Central memory CD4-positive, alpha-beta T cell (primary cell): ENCODE data around the gene TMEM120A.

ENCODE experiments used
- DNase-seq: peaks from one replicate; pipeline ENCODE4 v3.0.0; 2022

The TMEM120A gene

DNA sequence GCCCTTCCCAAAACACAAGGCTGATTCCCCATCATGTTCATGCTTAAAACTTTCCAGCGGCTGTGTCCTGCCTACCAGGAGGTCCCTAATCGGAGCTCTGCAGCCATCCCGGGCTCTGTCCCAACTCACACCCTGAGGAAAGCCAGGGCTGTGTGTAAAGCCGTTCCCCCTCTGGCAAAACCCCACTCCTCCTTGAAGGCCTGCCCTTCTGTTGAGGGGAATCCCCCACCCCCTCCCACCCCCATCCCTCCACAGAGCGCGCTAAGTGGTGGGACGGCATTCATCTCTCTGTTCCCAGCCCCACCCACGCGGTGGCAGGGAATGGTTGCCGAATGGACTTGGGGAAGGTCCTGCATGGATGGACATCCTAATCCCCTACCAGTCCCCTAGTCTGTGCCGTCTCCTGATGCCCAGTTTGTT, 667 bp upstream of the TMEM120A start:
- no peak for DNase-seq

- DNase-seq = no peak
Measured at GRCh38 chr7:75993689-75994387, 557 bp downstream of the TMEM120A start.

DNA sequence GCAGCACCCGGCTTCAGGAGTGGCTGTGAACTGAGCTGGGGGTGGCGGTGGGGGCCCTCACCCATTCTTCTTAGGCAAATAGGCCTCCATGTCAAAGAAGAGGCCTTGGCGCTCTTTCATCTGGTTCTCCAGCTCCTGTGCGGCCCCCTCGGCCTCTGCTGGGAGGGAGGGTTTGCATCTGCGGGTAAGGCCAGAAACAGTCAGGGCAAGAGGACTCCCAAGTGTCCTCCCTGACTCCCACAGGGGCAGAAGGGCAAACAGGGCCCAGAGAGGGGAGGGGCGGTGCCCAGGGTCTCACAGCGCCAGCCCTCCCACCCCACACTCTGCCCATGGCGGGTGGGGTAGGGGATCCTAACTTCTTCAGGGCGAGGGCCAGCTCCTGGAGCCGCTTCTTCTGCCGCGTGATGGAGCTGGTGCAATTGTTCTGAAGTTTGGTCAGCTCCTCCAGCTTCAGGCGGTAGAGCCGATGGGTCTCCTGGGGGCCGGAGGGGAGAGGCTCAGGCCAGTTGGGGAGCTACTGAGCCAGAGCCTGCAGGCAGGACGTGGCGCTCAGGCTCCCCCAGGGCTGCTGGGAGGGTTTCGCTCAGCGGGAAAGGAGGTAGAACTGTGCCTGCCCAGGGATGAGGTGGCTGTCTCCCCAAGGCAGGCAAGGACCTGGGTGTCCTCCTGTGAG, 2.2 kb downstream of the TMEM120A start:
- no peak for DNase-seq

GRCh38 chr7:75991531-75992082, 2.8 kb downstream of the TMEM120A start:
- DNase-seq = no peak

GRCh38 chr7:75989500-75990388, 4.7 kb downstream of the TMEM120A start:
- DNase-seq = no peak

- DNase-seq = no peak
Measured at GRCh38 chr7:75988568-75989499, 5.6 kb downstream of the TMEM120A start.

- no peak for DNase-seq
Measured at GRCh38 chr7:75987805-75988567, 6.4 kb downstream of the TMEM120A start.

DNA sequence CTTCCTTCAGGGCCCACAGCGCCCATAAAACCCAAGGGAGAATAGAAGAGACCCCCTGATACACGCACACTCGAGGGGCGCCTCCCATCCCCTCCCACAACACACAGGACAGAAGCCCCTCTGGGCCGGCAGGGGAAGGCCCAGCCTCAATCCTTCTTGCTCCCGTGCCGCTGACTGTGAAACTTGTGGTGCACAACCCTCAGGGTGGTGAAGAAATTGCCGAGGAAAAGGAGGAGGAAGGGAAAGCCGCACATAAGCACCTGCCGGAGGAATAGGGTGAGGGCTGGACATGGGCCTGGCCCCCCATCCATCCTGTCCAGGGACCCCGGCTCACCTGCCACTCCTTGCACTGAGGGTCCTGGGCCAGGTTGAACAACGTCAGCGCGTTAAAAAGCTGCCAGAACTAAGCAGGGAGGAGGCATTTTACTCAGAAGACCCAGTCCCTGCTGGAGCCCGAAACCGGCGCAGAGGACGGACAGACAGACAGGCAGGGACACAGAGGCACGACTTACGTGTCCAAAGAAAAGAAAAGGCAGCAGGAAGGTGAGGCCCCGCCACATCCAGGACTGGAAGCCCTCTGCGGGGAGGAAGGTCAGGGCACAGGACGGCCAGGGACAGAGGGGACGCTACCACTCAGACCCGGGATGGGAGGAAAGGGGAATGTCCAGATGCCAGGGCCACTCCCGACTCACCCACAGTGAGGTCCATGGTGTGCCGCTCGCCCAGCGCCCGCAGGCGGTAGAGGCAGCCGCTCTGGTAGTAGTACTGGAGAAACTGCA, 7.2 kb downstream of the TMEM120A start:
- DNase-seq = no peak

- DNase-seq = no peak
Measured at GRCh38 chr7:75986147-75986781, 8.1 kb downstream of the TMEM120A start.

DNA sequence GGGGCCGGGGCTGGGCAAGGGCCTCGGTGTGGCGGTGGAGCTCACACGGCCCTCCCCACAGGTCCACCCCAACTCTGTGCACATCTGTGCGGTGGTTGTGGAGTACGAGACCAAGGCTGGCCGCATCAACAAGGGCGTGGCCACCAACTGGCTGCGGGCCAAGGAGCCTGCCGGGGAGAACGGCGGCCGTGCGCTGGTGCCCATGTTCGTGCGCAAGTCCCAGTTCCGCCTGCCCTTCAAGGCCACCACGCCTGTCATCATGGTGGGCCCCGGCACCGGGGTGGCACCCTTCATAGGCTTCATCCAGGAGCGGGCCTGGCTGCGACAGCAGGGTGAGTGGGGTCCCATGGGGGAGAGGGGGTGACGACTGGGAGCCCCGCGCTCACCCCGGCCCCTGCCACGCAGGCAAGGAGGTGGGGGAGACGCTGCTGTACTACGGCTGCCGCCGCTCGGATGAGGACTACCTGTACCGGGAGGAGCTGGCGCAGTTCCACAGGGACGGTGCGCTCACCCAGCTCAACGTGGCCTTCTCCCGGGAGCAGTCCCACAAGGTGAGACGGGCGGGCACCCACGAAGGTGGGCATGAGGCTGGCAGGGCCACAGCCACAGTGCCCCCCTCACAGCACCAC, 8.8 kb downstream of the TMEM120A start:
- no peak for DNase-seq

GRCh38 chr7:75985009-75985517, 9.3 kb downstream of the TMEM120A start:
- no peak for DNase-seq

- no peak for DNase-seq
Measured at GRCh38 chr7:75984130-75985008, 10.0 kb downstream of the TMEM120A start.

GRCh38 chr7:75983471-75984129, 10.8 kb downstream of the TMEM120A start:
- DNase-seq = no peak

DNA sequence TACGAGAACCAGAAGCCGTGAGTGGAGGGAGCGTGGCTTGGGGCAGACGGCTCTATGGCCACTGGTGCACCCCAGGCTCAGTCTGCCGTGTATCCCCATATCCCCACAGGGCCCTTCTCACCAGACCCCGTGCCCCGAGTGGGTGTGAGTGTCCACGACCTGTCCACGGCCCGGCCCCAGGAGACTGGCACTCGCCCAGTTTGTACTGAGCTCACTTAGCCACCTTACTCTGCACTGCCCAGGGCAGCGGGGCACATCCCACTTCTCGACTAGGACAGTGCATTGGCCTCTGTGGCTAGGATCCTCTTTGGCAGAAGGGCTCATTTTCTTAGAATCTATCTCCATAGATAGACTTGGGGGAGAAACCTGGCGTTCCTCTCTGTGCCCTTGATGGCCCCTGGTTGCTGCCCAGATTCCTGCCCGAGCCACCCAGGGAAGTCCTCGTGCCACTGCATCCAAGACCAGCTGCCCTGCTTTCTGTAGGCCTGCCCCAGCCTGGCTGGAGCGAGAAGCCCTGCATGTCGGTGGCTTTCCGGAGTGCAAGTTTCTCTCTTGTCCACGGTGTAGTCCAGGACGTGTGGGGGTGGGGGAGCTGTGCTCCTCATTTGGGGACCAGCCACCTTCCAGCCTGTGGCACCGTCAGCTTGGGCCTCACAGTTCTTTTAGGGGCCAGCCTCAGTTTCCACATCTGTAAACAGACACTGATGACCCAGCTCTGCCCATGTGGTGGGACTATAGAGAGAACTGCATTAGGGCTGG, 11.9 kb downstream of the TMEM120A start:
- DNase-seq = no peak

GRCh38 chr7:75981453-75982305, 12.7 kb downstream of the TMEM120A start:
- no peak for DNase-seq

DNA sequence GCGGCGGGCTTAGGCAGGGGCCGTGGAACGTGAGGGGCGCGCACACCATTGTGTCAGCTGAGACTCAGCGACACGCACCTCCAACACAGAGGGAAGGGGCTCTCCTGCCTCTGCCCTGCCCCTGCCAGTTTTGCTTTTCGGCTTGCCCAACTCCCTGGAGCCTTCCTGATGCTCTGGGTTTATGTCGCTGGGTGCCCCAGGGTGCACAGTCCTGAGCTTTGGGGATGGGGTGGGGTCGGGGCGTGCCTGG, 13.3 kb downstream of the TMEM120A start:
- no peak for DNase-seq
